GM19467 (cell line): ENCODE results near the gene MCUR1.
"Not testable (repeated sequence)": the region's sequence is repeated elsewhere in the genome, so short reads cannot be mapped to it uniquely, and the experiment has no call there.

Experiments used
- ATAC-seq: cut with Tn5 transposase; IDR thresholded peaks from one replicate; pipeline ENCODE4 v1.9.1; 2021; ENCODE audit warnings: mild to moderate bottlenecking, moderate library complexity; ENCODE audit not compliant: unreplicated experiment

The MCUR1 gene, protein sequence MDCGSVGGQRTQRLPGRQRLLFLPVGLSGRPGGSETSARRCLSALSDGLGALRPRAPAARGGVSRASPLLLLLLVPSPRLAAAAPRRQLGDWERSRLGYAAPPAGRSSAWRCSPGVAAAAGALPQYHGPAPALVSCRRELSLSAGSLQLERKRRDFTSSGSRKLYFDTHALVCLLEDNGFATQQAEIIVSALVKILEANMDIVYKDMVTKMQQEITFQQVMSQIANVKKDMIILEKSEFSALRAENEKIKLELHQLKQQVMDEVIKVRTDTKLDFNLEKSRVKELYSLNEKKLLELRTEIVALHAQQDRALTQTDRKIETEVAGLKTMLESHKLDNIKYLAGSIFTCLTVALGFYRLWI

DNA sequence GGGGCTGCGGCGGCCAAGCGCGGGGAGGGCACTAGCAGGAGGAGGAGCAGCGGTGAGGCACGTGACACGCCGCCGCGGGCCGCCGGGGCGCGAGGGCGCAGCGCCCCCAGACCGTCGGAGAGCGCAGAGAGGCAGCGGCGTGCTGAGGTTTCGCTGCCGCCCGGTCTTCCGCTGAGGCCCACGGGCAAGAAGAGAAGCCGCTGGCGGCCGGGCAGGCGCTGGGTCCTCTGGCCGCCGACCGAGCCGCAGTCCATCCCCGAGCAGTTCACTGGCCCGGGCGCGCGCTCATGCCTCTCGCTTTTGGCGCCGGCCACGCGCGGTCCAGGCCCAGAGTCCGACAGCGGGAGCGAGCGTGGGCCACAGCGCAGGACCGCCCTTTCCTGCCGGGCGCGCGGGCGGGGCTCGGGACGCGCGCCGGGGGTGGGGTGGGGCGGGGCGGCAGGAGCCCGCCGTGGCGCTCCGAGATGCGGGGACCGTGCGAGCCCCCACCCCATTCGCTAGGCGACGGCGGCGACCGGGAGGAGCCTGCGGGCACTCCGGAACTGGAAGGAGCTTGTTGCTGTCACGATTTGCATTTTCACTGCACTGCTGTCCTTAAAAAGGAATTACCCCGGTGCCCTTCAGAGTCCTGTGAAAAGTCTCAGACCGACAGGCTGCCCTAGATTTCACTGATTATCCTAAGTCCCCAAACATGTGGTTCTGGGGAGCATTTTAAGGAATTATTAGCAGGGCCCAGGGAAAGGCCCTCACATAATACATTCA, at the start of gene MCUR1:
Gene MCUR1 (minus strand): TSS at position 382 of the 762 bp plus-strand sequence. CDS start 128 bp downstream, at position 254.
- ATAC-seq = peak; percentile 73

DNA sequence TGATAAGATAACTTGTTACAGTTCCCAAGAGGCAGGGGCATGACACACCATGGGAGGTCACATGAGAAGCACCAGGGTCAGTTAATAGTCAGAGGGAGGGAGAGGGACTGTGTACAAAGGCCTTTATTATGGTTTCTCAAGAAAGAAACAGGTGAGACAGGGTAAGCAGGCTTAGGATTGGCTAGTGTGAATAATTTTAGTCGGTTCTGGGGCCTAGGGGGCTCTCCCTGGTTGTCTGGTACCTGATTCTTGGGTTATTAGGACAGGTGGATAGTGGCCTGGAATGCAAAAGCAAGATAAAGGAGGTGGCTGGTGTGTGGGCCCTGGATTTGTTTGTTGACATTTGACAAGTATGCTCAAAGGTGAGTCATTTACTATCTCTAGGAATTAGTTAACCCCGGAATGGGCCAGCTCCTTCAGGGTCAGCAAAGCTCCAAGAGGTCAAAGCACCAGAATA, 49.4 kb upstream of the MCUR1 start:
- no peak for ATAC-seq

DNA sequence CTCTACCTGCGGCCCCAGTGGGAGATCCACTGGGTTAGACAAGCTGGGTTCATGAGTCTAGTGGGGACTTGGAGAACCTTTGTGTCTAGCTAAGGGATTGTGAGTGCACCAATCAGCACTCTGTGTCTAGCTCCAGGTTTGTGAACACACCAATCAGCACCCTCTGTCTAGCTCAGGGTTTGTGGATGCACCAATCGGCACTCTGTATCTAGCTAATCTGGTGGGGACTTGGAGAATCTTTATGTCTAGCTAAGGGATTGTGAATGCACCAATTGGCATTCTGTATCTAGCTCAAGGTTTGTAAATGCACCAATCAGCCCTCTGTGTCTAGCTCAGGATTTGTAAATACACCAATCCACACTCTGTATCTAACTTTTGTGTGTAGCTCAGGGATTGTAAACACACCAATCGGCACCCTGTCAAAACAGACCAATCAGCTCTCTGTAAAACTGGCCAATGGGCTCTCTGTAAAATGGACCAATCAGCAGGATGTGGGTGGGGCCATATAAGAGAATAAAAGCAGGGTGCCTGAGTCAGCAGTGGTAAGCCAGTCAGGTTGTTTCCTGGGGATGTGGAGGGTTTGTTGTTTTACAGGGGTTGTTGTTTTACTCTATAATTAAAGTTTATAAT, 46.3 kb upstream of the MCUR1 start:
- ATAC-seq = not testable (repeated sequence)

DNA sequence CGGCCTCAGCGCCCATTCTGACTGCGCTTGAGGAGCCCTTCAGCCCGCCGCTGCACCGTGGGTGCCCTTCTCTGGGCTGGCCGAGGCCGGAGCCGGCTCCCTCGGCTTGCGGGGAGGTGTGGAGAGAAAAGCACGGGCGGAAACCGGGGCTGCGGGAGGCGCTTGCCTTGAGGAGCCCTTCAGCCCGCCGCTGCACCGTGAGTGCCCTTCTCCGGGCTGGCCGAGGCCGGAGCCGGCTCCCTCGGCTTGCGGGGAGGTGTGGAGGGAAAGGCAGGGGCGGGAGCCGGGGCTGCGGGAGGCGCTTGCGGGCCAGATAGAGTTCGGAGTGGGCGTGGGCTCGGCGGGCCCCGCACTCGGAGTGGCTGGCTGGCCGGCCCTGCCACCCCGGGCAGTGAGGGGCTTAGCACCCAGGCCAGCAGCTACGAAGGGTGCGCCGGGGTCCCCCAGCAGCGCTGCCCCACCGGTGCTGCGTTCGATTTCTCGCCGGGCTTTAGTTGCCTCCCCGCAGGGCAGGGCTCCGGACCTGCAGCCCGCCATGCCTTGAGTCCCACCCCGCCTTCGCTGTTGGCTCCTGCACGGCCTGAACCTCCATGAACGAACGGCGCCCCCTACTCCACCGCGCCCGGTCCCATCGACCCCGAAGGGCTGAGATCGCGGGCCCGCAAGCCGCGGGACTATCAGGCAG, 45.7 kb upstream of the MCUR1 start:
- ATAC-seq = no peak

DNA sequence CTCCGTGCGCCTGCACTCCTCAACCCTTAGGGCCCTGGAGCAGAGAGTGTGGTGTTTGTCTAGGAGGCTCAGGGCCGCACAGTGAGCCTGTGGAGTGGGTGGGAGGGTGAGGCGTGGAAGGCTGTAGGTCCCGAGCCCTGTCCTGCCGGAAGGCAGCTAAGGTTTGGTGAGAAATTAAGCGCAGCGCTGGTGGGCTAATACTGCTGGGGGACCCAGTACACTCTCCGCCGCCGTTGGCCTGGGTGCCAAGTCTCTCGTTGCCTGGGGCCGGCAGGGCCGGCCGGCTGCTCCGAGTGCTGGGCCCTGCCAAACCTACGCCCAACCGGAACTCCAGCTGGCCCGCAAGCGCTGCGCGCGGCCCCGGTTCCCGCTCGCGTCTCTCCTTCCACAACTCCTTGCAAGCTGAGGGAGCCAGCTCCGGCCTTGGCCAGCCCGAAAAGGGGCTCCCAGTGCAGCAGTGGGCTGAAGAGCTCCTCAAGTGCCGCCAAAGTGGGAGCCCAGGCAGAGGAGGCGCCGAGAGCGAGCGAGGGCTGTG, 40.4 kb upstream of the MCUR1 start:
- no peak for ATAC-seq

DNA sequence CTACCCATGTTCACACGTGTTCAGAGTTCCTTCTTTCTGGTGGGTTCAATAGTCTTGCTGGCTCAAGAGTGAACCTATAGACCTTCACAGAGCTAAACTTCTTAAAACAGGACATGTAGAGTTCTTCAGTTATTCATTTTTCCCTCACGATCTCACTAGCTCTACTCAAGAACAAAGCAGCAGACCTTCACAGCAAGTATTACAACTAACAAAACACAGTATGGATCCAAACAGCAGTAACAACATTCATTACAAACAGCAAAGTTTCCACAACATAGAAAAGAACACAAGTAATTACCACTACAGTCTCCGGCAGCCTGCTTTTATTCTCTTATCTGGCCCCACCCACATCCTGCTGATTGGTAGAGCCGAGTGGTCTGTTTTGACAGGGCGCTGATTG, 39.5 kb upstream of the MCUR1 start:
- no peak for ATAC-seq

DNA sequence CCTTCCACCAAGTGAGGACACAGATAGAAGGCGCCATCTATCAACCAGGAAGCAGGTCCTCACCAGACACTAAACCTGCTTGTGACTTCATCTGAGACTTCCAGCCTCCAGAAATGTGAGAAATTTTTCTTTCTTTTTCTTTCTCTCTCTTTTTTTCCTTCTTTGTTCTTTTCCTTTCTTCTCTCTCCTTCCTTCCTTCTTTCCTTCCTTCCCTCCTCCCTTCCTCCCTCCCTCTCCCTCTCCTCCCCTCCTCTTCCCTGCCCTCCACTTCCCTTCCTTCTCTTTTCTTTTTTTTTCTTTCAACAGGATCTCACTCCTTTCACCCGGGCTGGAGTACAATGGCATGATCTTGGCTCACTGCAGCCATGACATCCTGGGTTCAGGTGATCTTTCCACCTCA, 37.4 kb upstream of the MCUR1 start:
- no peak for ATAC-seq

DNA sequence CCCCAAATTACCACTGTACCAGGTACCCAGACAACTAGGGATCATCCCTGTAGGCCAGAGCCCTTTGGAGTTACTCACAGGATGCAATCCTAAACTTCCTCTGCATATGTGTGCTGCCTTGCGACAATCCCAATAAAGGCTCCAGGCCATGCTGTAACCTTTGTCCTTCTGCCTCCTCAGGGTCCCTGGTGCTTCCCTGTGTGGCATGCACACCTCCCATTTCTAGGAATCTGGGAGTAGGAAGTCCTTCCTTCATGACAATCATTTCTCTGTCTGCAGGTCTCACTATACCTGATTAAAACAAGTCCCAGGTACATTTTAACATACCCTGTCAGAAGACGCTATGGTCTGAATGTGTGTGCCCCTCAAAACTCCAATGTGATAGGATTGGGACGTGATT, 37.0 kb upstream of the MCUR1 start:
- no peak for ATAC-seq

DNA sequence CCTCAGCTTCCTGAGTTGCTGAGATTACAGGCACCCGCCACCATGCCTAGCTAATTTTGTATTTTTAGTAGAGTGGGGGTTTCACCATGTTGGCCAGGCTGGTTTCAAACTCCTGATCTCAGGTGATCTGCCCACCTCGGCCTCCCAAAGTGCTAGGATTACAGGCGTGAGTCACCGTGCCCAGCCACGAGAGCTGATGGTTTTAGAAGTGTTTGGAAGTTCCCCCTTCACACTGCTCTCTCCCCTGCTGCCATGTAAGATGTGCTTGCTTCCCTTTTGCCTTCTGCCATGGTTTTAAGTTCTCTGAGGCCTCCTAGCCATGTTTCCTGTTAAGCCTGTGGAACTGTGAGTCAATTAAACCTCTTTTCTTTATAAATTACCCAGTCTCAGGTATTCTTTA, 36.3 kb upstream of the MCUR1 start:
- ATAC-seq = not testable (repeated sequence)

DNA sequence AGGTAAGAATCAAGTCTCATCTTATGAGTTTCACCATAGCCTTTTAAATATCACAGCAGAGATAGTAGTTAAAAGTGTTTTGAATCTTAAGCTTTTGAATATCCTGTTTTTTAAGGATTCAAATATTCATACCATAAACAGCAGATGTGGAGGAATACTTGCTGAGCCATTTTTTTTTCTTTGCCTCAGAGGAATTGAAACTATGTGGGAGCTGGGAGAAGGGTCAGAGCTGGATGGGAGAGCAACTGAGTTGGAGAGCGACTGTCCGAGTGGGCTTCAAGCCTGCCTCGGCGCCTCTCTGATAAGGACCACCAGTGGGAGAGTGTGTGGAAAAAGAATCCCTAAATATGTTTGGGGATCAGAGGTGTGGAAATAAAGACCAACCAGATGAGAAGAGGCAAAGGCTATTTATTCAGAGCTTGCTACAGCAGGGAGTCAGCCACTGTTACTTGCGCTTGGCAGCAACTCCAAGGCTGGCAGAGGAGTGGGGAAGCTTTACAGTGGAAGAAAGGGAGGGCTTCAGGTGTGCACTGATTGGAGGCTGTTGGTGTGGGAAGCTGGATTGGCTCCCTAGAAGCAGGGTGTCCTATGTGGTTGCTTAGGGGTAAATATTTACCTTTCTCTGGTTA, 34.3 kb upstream of the MCUR1 start:
- no peak for ATAC-seq

DNA sequence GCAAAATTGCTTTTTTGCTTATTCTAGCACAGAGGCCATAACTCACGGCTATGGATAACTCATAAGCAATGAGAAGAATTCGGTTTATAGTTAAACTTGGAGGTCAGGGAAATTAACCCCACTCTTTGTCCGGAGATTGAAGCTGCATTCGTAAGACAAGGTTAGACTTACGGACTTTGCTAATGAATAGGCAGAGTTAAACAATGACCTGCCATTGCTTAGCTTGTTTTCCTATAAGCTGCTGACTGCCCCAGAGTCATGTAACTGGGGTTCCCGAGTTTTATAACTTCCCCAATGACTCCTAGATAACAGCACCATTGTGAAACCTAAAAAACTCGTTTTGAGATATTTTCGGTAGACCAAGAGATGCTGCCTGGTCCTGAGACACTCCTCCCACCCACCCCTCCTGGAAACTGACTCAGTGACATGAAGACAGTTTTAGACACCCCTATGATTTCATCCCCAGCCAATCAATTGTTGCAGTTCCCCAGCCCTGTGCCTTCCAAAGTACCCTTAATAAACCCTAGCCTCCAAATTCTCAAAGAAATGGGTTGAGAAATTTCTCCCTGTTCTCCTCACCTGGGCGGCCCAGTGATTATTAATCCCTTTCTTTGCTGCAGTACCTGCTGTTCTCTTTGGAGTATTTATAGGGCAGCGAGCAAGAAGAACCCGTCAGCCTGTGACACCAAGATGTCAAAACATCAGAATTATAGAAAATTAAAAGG, 33.1 kb upstream of the MCUR1 start:
- no peak for ATAC-seq

DNA sequence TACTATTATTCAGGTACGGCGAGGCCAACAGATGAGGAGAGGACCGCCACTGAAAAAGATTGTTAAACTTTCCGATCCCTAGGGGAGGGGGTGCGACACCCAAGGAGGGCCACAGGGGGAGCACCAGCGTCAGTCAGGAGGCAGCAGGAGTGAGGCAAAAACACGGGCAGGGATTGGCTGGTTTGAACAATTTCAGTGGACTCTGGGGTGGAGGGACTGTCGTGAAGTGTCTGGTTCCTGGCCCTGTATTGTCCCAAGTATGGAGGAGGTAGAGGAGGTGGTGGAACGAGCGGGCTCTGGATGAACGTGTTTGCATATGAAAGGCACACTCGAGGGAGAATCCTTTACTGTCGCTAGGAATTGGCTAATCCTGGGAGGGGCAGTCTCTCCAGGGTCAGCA, 32.5 kb upstream of the MCUR1 start:
- no peak for ATAC-seq

DNA sequence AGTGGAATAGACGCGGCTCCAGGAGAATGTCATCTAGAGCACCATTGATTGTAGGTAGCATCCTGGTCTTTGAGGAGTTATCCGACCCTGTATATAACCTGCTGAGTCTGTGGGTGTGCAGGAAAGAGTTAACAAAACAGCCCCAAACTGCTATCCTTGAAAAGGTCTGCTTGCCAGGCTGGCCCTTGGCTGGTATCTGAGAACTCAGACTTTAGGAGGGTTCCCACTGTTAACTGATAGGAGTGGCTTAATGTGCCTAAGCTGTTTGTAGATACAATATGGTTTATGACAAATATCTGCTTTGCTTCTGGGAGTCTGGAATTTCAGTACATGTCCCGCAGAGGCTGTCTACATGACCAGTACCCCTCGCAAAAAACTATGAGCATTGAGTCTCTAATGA, 27.6 kb upstream of the MCUR1 start:
- no peak for ATAC-seq

DNA sequence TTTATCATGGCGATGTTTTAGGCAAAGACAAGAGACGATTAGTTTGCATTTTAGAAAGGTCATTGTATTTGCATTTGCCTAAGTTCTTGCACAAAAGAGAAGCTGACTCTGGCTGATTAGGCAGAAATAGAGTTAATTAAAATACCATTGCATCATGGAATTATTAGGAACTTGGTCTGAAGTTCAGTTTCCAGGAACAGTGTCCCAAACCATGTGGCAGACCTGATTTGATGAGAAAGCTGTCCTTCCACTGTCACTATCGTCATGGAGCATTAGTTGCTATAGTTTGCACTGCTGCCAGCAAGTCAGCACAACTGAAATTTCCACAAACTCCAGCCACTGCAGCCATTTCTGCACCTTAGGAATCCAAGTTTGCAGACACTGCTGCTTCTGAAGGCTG, 24.3 kb upstream of the MCUR1 start:
- no peak for ATAC-seq

DNA sequence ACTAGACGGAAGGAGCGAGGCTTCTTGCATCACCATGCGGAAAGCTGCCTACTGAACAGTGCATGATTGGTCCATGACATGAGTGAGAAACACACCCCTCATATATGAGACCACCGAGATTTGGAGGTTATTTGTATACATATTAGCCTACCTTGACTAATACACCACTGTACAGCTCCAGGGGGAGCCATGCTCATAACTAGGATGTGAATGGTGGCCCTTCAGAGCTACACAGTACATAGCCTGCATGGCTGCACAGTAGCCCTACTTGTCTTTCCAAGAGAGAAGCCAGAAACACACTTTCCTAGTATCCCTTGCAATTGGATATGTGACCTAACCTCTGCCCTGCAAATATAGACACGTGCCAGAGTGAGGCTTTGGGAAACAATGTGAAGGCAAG, 21.8 kb upstream of the MCUR1 start:
- ATAC-seq = no peak

DNA sequence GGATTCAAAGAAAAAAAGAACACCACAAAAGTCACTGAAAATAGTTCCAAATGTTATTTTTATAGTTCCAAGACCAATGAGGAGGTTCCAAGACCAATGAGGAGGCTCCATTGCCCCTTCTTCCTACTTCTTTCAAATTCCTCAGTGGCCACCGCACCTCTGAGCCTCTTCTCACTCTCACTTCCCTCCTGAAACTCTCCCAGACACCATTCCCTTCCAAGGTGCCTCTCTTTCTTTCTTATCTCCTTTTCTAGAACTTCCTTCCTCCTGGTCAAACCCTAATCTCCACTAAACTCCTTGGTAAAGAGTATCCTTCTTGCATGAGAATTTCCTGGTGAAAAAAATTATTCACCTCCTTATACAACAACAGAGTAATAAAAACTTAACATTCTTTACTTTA, 20.4 kb upstream of the MCUR1 start:
- ATAC-seq = no peak

DNA sequence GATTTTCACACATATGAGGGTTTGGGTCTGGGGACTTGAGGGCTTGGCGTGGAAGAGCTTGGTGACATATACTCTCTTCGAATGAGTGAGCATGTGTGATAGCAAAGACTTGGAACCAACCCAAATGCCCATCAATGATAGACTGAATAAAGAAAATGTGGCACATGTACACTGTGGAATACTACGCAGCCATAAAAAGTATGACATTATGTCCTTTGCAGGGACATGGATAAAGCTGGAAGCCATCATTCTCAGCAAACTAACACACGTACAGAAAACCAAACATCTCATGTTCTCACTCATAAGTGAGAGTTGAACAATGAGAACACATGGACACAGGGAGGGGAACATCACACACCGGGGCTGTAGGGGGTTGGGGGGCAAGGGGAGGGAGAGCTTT, 19.7 kb upstream of the MCUR1 start:
- ATAC-seq = not testable (repeated sequence)

DNA sequence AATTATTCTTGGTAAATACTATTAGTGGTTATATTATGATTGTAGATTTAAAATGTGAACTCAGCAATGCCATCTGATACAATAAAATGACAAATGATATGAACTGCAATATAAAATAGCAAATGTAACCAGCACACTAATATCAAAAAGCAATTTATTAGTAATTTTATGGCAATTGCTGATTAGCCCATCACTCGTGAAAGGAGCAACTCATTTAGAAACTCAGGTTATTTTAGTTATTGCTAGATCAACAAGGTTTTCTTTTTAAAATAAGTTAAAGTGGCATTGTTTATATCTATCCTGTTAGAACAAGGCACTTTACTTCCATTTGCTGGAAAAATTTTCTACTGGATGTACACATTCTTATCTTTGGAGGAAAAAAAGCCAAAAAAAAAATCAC, 18.4 kb upstream of the MCUR1 start:
- ATAC-seq = no peak

DNA sequence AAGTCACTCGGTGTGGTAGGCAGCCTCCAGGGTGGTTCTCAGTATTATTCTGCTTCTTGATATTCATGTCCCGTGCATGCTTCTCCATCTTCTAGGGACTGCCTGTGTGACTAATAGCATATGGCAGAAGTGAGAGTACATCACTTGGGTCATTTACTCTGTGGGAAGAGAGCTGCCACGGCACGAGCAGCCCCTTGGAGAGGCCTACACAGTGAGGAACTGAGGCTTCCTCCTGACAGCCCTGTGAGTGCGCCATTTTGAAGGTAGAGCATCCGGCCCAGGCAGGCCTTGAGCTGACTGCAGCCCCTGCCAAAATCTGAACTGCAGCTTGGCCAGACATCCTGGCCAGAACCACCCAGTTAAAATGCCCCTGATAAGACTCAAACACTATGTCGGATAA, 17.3 kb upstream of the MCUR1 start:
- no peak for ATAC-seq

DNA sequence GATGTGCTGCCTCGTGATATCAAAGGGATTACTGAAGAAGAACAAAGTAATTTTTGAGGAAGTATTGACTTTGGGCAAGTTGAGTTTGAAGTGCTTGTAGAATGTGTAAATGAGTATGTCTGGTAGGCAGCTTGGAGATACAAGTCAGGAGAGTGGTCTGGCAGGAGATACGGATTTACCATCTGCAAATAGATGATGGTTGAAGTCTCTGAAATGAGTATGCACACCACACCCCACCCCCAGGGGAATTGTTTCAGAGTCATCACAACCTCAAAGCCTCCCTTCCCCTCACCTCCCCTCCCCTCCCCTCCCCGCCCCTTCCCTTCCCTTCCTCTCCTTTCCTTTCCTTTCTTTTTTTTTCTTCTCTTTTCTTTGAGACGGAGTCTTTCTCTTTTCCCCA, 16.4 kb upstream of the MCUR1 start:
- ATAC-seq = no peak
